Panc1 (cell line): ENCODE measurements around the gene PROM2. TPM values are rescaled to one million over a fixed set of nuclear protein-coding genes. Genes with fewer than 3 reads are reported as not detected.

Experiments
- ATAC-seq: fragments of 200-7000 bp; cut with Tn5 transposase; 2 replicates; pipeline ENCODE4 v1.9.1; 2020; ENCODE audit warnings: mild to moderate bottlenecking, moderate library complexity
- BruUV-seq: library from RNA; stranded (reverse); fragments of 400-500 nt; replicated peaks from 2 replicates; lab custom pipeline; 2021; lab: Mats Ljungman, UMichigan
- CTCF ChIA-PET: fragments of 300-600 bp; sonication (Branson Sonifier 250); formaldehyde crosslinking; loops from one replicate; lab custom pipeline; 2022; ENCODE audit warnings: antibody characterized with exemption; lab: Charles Lee
- POLR2A ChIA-PET: fragments of 300-600 bp; sonication (Branson Sonifier 250); formaldehyde crosslinking; loops from one replicate; lab custom pipeline; 2022; ENCODE audit warnings: antibody characterized with exemption; lab: Charles Lee
- DNase-seq: peaks from one replicate; pipeline ENCODE4 v3.0.0-alpha.2; 2010; ENCODE audit warnings: low read depth, low spot score
- H3K27ac ChIP-seq: 2 replicates; pipeline ENCODE4 v1.5.1; 2011; ENCODE audit warnings: mild to moderate bottlenecking, low read length, inconsistent platforms
- H3K27me3 ChIP-seq: fragments of 200-500 bp; sonication (Bioruptor generic); 2 replicates; pipeline ENCODE4 v1.6.0; 2014; ENCODE audit warnings: low read length, inconsistent platforms; ENCODE audit not compliant: control insufficient read depth, insufficient read depth
- H3K36me3 ChIP-seq: fragments of 200-500 bp; sonication (Bioruptor generic); 2 replicates; pipeline ENCODE4 v1.5.1; 2014; ENCODE audit warnings: inconsistent platforms, mild to moderate bottlenecking, low read length, moderate library complexity; ENCODE audit not compliant: control insufficient read depth, insufficient read depth
- H3K4me1 ChIP-seq: 2 replicates; pipeline ENCODE4 v1.5.1; 2011; ENCODE audit warnings: inconsistent platforms, mild to moderate bottlenecking, low read length, moderate library complexity; ENCODE audit not compliant: control insufficient read depth, insufficient read depth
- H3K4me3 ChIP-seq, 2 experiments: 2 replicates each; pipeline ENCODE4 v1.5.1; 2011 to 2012; ENCODE audit warnings: low read depth in 2 of 2, low read length in 2 of 2, mild to moderate bottlenecking in 2 of 2, inconsistent platforms in 1 of 2, moderate library complexity in 1 of 2
- H3K9me3 ChIP-seq: fragments of 200-500 bp; sonication (Bioruptor generic); 2 replicates; pipeline ENCODE4 v1.5.1; 2014; ENCODE audit warnings: low read depth, mild to moderate bottlenecking, inconsistent platforms, low read length, moderate library complexity; ENCODE audit not compliant: control insufficient read depth, insufficient read depth
- CTCF ChIP-seq: fragments of 450-650 bp; IDR thresholded peaks from 2 replicates; pipeline ENCODE4 v1.5.1; 2017; ENCODE audit warnings: mild to moderate bottlenecking
- POLR2AphosphoS5 ChIP-seq: IDR thresholded peaks from 2 replicates; pipeline ENCODE4 v1.6.1; 2012; ENCODE audit warnings: mild to moderate bottlenecking, low read depth, low read length, moderate library complexity
- REST ChIP-seq, 2 experiments: IDR thresholded peaks; 2 replicates each; pipeline ENCODE4 v1.6.1; 2011 to 2012; ENCODE audit warnings: low read depth in 2 of 2, control low read depth in 1 of 2, low read length in 1 of 2, mild to moderate bottlenecking in 1 of 2, moderate library complexity in 1 of 2; ENCODE audit not compliant: insufficient read depth in 1 of 2
- SIN3A ChIP-seq: IDR thresholded peaks from 2 replicates; pipeline ENCODE4 v1.6.1; 2012; ENCODE audit warnings: low read depth, mild to moderate bottlenecking, low read length, moderate library complexity, borderline replicate concordance; ENCODE audit not compliant: insufficient read depth
- TCF7L2 ChIP-seq: IDR thresholded peaks from 2 replicates; pipeline ENCODE4 v1.6.1; 2011; ENCODE audit warnings: mild to moderate bottlenecking, low read depth, low read length, inconsistent platforms
- in situ Hi-C: cut with HindIII; loops from 2 replicates; pipeline ENCODE4 v1.10.0; 2016; ENCODE audit warnings: low sequenced_read_pairs, low pct_unique_long_range_greater_than_20kb
- intact Hi-C: fragments of 100-400 bp; cut with micrococcal nuclease; formaldehyde crosslinking; loops from one replicate; pipeline ENCODE4 v1.10.0; 2022; ENCODE audit not compliant: unreplicated experiment
- total RNA-seq: library from RNA; stranded (reverse); gene quantifications from one replicate; pipeline ENCODE4 v1.2.1, GENCODE V29; 2021; ENCODE audit not compliant: unreplicated experiment

PROM2 gene
- total RNA-seq, 1 experiment from 2014 or later: 1.4 TPM

GRCh38 chr2:95267458-95268210 lies 6.6 kb upstream of the PROM2 start:
- no peak for ATAC-seq
- DNase-seq: no peak
- intact Hi-C loops: no loop called here
- CTCF ChIA-PET: interaction anchor here (0.5 kb wide), 1 partner anchor 166 kb away, joined by 8 read pairs; no protein-coding TSS in a partner anchor
- TF ChIP-seq SIN3A (no peak), TCF7L2 (no peak), REST (IDR thresholded peaks at IDR 0.05; ENCODE audit: insufficient read depth in 1 of 2, low read depth in 2 of 2, low read length in 1 of 2) (no peak), POLR2AphosphoS5 (no peak), CTCF (no peak)
- no peaks in the 10 kb centered on the region for H3K36me3 ChIP-seq
- H3K4me3 ChIP-seq: no peak overlapping the region
- no peaks in the 10 kb centered on the region for H3K9me3 ChIP-seq
- no peak overlapping the region for H3K27ac ChIP-seq
- BruUV-seq: no TSS peak
- POLR2A ChIA-PET: no interaction called here
- no peaks in the 10 kb centered on the region for H3K4me1 ChIP-seq
- in situ Hi-C loops: no loop called here
- no peaks in the 10 kb centered on the region for H3K27me3 ChIP-seq

- no TSS peak for BruUV-seq
- Histone ChIP-seq H3K4me3 (no peak overlapping the region), H3K27me3 (no peaks in the 10 kb centered on the region), H3K4me1 (no peaks in the 10 kb centered on the region), H3K9me3 (no peaks in the 10 kb centered on the region), H3K36me3 (no peaks in the 10 kb centered on the region), H3K27ac (no peak overlapping the region)
- in situ Hi-C loops: no loop called here
- no peak for ATAC-seq
- ChIA-PET POLR2A (no interaction called here), CTCF (interaction anchor here (0.5 kb wide), 1 partner anchor 167 kb away, joined by 8 read pairs; no protein-coding TSS in a partner anchor)
- no peak for DNase-seq
- intact Hi-C loops: no loop called here
- TF ChIP-seq POLR2AphosphoS5 (no peak), CTCF (no peak), REST (IDR thresholded peaks at IDR 0.05; ENCODE audit: insufficient read depth in 1 of 2, low read depth in 2 of 2, low read length in 1 of 2) (no peak), SIN3A (no peak)
These were observed 5.8 kb upstream of the PROM2 start for GRCh38 chr2:95268211-95269035.
